ENCODE data around the gene TLN1.

DNA sequence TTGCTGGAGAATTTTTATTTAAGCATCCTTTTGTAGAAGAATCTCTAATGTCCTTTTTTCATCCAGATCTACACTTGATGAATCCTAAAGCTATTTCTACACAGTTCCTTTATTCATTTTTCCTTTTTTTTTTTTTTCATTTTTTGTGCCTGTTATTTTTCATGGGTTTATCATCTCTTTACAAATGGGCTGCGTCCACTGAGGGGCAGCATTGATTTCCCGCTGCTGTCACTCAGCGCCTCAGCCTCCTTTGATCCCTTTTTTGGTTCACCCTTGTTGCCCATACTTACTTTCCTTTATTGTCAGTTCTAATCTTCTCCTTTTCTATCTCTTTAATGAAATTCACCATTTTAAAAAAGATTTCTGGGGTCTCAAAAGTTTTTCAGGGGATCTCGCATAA is 27.8 kb upstream of the TLN1 start:
- TF ChIP-seq CTCF (IDR thresholded peaks at IDR 0.05; ENCODE audit: low read length), result no peak
- no peak for TF ChIP-seq EZH2 (optimal IDR thresholded peaks at IDR 0.05; ENCODE audit: low read depth, low read length)
- no peak for TF ChIP-seq EZH2phosphoT487 (IDR thresholded peaks at IDR 0.05; ENCODE audit: low read length)

Data from MM.1S (cell line).